ENCODE data around the gene LRRFIP1. TPM values are rescaled to one million over a fixed set of nuclear protein-coding genes. Genes with fewer than 3 reads are reported as not detected.

LRRFIP1 gene
- total and polyA plus RNA-seq, 9 of the 15 experiments (the other 6 are each of a cell fraction or from before 2014, with no cell fraction given) = 13.1 to 45.2 (median 31.3) TPM

DNA sequence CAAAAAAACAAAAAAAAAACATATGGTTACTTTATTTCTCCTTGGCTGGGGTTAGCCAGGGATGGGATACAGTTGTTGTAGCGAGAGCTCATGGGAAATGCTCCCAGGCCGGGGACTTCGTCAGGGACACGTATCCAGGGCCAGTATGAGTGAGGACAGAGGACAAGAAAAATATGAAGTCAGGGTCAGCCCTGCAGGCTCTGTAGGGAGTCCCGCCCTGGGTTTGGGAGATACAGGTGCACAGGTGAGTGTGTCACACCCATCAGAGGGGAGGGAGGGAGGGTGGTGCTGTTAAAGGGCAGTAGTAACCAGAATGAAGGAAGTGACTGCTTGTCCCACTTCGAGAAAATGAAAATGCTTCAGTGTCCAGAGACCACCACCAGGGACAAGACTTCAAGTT, 115.6 kb downstream of the LRRFIP1 start (continued):
- TF ChIP-seq KLF13 (tag; IDR thresholded peaks at IDR 0.05; ENCODE audit: borderline replicate concordance, low read depth) = no peak

- Histone ChIP-seq H3K9ac (ENCODE audit: insufficient read depth in 1 of 2, low read depth in 2 of 2, low read length in 2 of 2) (peak overlapping the region in 1 of 2 experiments; percentile 74; a peak in 1 of 4 replicates), H3K4me1 (replicated peaks in 1 of 2; ENCODE audit: control insufficient read depth in 2 of 2, insufficient read depth in 2 of 2, low read length in 2 of 2) (peaks cover 0 to 8% of the 10 kb centered on the region in 2 experiments; a peak in 3 of 5 replicates), H2AFZ (ENCODE audit: low read depth, low read length) (no peak overlapping the region), H3K9me3 (replicated peaks; ENCODE audit: control insufficient read depth, insufficient read depth, low read depth, low read length) (no peaks in the 10 kb centered on the region), H3K79me2 (ENCODE audit: control insufficient read depth, insufficient read depth, low read length) (no peaks in the 10 kb centered on the region), H3K9me1 (ENCODE audit: control insufficient read depth, insufficient read depth, low read length) (no peaks in the 10 kb centered on the region), H3K4me3 (no peak overlapping the region), H3K27me3 (ENCODE audit: control insufficient read depth in 2 of 2, insufficient read depth in 2 of 2, low read length in 2 of 2) (no peaks in the 10 kb centered on the region), H4K20me1 (replicated peaks; ENCODE audit: control insufficient read depth, insufficient read depth, low read length) (peaks cover 7% of the 10 kb centered on the region; the same call in 1 of the 2 replicates), H3K27ac (ENCODE audit: extremely low read depth, low read depth, low read length) (no peak overlapping the region), H3K36me3 (ENCODE audit: control insufficient read depth, insufficient read depth, low read length) (no peaks in the 10 kb centered on the region; the same call in 2 of the 3 replicates), H3K4me2 (ENCODE audit: insufficient read depth, low read length) (no peak overlapping the region)
- no peak for FAIRE-seq
- POLR2A ChIA-PET = interaction anchor here (0.6 kb wide), 2 partner anchors 73 to 560 kb away, joined by 3 to 4 read pairs; no protein-coding TSS in a partner anchor
- ATAC-seq = peak; percentile 60; the same call in 2 of the 3 replicates
- in situ Hi-C loops (cut with MboI) (loop anchor here (5.0 kb wide), 1 partner anchor 66 kb away; no protein-coding TSS in a partner anchor), intact Hi-C loops (cut with micrococcal nuclease) (loop anchor here (10.0 kb wide), 1 partner anchor 159 kb away; no protein-coding TSS in a partner anchor)
- TF ChIP-seq ZNF24 (IDR thresholded peaks at IDR 0.05) (peak; percentile 75), PCBP2 (IDR thresholded peaks at IDR 0.05; ENCODE audit: low read depth, low read length, poor library complexity, severe bottlenecking) (no peak)
- TF ChIP-seq, protein P1, sequence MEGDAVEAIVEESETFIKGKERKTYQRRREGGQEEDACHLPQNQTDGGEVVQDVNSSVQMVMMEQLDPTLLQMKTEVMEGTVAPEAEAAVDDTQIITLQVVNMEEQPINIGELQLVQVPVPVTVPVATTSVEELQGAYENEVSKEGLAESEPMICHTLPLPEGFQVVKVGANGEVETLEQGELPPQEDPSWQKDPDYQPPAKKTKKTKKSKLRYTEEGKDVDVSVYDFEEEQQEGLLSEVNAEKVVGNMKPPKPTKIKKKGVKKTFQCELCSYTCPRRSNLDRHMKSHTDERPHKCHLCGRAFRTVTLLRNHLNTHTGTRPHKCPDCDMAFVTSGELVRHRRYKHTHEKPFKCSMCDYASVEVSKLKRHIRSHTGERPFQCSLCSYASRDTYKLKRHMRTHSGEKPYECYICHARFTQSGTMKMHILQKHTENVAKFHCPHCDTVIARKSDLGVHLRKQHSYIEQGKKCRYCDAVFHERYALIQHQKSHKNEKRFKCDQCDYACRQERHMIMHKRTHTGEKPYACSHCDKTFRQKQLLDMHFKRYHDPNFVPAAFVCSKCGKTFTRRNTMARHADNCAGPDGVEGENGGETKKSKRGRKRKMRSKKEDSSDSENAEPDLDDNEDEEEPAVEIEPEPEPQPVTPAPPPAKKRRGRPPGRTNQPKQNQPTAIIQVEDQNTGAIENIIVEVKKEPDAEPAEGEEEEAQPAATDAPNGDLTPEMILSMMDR (IDR thresholded peaks at IDR 0.05 in 2 of 3, conservative IDR thresholded peaks at IDR 0.05 in 1 of 3; ENCODE audit: insufficient read depth in 2 of 3, low read depth in 1 of 3, low read length in 3 of 3) = 0 out of 6 replicates have a peak, but pooled peaks of 1 of the 3 experiments have one; percentile 2
- 40% methylated on average over 7 of the region's 12 CpGs for WGBS (ENCODE audit: insufficient coverage, low coverage, missing lambda C conversion rate)
- CTCF ChIA-PET (ENCODE audit: low intra/inter-chr PET ratio) = interaction anchor here (0.6 to 4.3 kb wide), 3 partner anchors 70 to 598 kb away, joined by 5 to 59 read pairs (median 7); no protein-coding TSS in a partner anchor
- DNase-seq (ENCODE audit: extremely low read depth in 1 of 4, low spot score in 3 of 4) = peak in 1 of 4 experiments; percentile 6
- BruUV-seq (replicated peaks) = no TSS peak
Observed at GRCh38 chr2:237743561-237744269, 116.3 kb downstream of the LRRFIP1 start.

Measured in K562 (cell line).